GM12801 (cell line): ENCODE results near the gene MYO9A.

Experiments used
- TF ChIP-seq, protein P1 (sequence below): IDR thresholded peaks from one replicate; pipeline ENCODE4 v1.5.1; 2011; ENCODE audit warnings: control low read depth; ENCODE audit not compliant: insufficient read length; ENCODE audit errors: extremely low read depth

MYO9A gene

DNA sequence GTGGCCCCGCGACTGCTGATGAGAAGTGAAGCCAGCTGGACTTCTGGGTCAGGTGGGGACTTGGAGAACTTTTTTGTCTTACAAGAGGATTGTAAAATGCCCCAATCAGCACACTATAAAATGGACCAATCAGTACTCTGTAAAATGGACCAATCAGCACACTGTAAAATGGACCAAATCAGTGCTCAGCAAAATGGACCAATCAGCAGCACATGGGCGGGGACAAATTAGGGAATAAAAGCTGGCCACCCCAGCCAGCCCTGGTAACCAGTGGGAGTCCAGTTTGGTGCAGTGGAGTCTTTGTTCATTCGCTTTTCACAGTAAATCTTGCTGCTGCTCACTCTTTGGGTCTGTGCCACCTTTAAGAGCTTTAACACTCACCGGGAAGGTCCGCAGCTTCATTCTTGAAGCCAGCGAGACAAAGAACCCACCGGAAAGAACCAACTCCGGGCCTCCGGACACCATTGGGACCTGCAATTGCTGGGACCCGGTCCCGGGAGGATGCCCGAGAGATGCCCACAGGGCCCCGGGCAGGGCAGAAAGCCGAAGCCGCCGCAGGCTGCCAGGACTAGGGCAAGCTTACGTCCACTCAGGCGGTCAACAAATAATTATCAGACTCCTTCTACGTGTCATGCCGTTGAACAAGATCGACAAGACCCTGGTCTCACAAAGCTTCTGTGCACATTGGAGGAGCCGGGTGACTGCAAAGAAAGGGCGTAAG lies 315.9 kb downstream of the MYO9A start:
- TF ChIP-seq, protein P1, sequence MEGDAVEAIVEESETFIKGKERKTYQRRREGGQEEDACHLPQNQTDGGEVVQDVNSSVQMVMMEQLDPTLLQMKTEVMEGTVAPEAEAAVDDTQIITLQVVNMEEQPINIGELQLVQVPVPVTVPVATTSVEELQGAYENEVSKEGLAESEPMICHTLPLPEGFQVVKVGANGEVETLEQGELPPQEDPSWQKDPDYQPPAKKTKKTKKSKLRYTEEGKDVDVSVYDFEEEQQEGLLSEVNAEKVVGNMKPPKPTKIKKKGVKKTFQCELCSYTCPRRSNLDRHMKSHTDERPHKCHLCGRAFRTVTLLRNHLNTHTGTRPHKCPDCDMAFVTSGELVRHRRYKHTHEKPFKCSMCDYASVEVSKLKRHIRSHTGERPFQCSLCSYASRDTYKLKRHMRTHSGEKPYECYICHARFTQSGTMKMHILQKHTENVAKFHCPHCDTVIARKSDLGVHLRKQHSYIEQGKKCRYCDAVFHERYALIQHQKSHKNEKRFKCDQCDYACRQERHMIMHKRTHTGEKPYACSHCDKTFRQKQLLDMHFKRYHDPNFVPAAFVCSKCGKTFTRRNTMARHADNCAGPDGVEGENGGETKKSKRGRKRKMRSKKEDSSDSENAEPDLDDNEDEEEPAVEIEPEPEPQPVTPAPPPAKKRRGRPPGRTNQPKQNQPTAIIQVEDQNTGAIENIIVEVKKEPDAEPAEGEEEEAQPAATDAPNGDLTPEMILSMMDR, result no peak

DNA sequence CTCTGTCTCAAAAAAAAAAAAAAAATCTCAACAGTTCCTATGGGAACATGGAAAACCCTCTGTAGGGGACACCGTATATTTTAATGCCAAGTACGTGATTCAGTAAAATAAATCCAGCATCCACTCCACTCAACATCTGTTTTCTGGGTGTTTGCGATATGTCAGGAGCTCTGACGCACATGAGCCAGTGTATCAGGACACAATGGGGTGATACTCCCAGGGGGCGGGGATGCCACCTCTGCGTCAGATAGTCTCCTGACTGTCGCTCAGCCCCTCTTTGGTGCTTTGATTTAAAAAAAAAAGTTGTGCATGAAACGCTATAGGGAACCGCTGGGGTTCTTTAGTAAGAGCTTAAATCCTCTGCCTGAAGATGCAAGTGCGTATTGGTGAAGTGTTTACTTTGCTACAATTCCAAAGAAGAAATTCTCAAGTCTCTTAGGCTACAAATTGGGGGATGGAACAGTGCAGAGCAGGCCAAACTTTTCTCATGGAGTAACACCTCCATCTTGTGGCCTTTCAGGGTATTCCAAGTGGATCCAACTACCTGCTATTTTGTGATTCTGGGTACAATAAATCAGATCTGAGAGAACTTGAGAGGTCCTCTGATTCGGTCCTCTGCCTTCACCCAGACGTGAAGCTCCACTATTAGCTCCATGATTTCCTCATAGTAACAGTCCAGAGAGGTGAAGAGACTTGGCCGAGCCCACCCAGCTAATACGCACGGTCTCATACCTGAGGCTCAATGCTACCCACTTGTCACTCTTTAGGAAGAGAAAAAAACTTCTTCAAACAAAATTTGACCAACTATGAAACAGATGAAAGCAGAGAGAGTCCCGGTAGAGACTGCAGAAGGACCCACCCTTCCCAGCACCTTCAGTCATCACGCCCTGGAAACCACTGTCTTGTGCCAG lies 316.9 kb downstream of the MYO9A start:
- TF ChIP-seq, protein P1, result no peak

DNA sequence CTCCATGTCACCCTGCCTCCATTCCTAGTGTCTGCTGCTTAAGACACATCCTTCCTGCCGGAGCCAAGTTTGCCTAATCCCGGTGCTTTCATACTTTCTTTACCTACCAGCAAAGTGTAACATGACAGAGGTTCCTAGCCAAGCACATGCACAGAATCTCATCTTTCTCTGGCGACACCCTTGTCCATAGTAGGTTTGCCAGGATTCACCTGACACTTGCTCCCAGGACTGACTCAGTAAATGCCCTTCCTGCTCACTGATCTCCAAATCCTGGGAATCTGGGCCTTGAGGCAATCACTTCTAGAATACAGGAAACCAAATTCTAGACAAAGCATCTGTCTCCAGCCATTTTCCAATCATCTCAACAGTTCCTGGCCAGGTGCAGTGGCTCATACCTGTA lies 317.8 kb downstream of the MYO9A start:
- TF ChIP-seq, protein P1, result no peak

DNA sequence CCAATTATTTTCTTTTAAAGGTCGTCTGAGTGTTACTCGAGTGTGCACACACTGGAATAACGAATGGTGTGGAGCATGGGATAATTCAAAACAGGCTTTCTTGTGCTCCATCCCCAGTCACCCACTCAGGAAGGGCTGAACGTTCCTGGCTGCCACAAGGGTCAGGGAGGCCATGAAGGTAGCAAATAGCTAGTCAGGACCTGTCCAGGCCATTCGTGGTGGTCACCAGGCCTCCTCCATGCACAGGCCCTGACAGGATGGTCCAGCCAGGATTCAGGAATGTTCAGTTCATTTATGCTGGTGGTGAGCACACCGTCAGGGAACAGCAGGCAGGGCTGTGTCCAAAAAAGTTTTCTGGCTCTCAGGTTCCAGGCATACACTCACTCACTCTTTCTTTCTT lies 319.3 kb downstream of the MYO9A start:
- TF ChIP-seq, protein P1, result no peak

DNA sequence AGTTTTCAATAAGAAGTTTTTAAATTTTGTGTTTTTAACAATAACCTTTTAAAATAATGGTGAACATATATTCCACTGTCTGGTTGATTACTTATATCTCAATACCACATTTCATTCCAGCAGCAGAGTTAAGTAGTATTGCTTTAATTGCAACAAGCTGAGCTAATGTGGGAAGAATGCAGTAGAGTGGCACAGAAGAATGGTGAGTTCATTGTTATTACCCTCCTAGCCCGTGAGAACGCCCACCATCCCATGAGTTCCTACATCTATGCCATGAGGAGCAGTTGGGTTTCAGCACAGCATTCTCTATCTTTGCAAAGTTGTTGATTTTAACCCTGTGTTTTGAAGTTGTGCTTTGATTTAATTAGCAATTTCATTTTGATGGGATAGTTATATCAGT lies 325.4 kb downstream of the MYO9A start:
- TF ChIP-seq, protein P1, result no peak

DNA sequence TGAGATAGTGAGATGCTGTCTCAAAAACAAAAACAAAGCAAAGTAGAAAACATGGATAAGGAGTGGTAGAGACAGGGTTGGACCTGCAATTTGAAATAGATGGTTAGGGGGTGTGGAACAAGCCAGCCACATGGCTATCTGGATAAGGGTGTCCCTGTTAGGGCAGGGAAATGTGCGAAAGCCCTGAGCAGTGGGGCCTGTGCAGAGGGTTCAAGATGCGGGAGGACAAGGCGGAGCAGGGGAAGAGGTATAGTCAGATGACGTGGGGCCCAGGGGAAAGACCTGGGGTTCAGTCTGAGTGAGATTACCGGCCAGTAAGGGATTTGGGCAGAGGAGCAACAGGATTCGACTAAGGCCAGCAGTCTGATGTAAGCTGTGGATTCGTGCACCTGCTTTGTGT lies 326.0 kb downstream of the MYO9A start:
- TF ChIP-seq, protein P1, result no peak

DNA sequence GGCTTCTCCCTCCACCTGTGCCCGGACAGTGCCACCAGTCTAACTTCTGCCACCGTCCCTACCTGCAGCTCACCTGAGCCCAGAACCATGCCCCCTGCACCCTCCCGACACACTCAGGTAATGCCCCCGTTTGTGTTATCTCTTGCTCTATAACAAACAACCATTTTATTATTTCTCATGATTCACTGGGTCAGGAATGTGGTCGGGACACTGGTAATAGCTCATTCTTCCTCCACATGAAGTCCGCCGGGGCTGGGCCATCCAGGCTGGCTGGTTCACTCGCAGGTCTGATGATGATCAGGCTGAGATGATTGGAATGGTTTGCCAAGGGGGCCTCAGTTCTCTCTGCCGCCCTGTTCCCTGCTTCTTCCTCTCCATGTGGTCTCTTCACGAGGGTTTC lies 327.9 kb downstream of the MYO9A start:
- TF ChIP-seq, protein P1, result no peak
